Measurements from ENCODE around the gene PTGFRN. TPM values are rescaled to one million over a fixed set of nuclear protein-coding genes. Genes with fewer than 3 reads are reported as not detected.

The PTGFRN gene
- total RNA-seq, 5 donors from 2014 or later (not counting 1 experiment from before 2014, with no cell fraction given): 0.53 to 0.79 (median 0.63) TPM

DNA sequence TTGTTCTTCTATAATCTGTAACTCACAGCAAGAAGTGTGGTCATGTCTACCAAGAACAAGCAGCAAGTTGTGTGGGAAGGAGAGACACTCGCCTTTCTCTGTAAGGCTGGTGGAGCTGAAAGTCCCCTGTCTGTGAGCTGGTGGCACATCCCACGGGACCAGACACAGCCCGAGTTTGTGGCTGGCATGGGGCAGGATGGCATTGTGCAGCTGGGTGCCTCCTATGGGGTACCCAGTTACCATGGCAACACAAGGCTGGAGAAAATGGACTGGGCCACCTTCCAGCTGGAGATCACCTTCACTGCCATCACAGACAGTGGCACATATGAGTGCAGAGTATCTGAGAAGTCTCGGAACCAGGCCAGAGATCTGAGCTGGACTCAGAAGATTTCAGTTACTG lies 107.3 kb downstream of the PTGFRN start:
- no peaks in the 10 kb centered on the region for H3K27me3 Mint-ChIP-seq
- H3K36me3 Mint-ChIP-seq: peaks cover 25% of the 10 kb centered on the region
- Histone ChIP-seq H3K4me3 (ENCODE audit: control insufficient read depth in 1 of 2, extremely low read depth in 1 of 2, low read length in 1 of 2) (no peak overlapping the region), H3K9me3 (no peaks in the 10 kb centered on the region), H3K27ac (ENCODE audit: low read length) (no peak overlapping the region), H3K36me3 (ENCODE audit: control insufficient read depth in 2 of 2, extremely low read depth in 1 of 2, insufficient read depth in 1 of 2, low read length in 1 of 2) (no peaks in the 10 kb centered on the region), H3K4me1 (ENCODE audit: control insufficient read depth in 1 of 2, extremely low read depth in 1 of 2, insufficient read depth in 2 of 2, low read length in 2 of 2) (peaks cover 14 to 17% of the 10 kb centered on the region in 2 experiments), H3K27me3 (replicated peaks in 1 of 2; ENCODE audit: control insufficient read depth in 2 of 2, extremely low read depth in 1 of 2, insufficient read depth in 2 of 2, low read length in 1 of 2) (no peaks in the 10 kb centered on the region)
- H3K4me3 Mint-ChIP-seq: no peak overlapping the region
- H3K9me3 Mint-ChIP-seq: no peaks in the 10 kb centered on the region
- no peak overlapping the region for H3K27ac Mint-ChIP-seq
- peaks cover 18 to 26% (median 19%) of the 10 kb centered on the region in 3 donors for H3K4me1 Mint-ChIP-seq
- POLR2A ChIA-PET: interaction anchor here in 1 of 2 donors (0.9 kb wide), 1 partner anchor 21 kb away, joined by 3 read pairs; no protein-coding TSS in a partner anchor
- CTCF ChIA-PET: no interaction called here
- ATAC-seq (replicated peaks in 1 of 4): no peak
- 80% methylated on average over 1 of the region's 4 CpGs for WGBS (ENCODE audit: insufficient coverage)
- no peak for DNase-seq

DNA sequence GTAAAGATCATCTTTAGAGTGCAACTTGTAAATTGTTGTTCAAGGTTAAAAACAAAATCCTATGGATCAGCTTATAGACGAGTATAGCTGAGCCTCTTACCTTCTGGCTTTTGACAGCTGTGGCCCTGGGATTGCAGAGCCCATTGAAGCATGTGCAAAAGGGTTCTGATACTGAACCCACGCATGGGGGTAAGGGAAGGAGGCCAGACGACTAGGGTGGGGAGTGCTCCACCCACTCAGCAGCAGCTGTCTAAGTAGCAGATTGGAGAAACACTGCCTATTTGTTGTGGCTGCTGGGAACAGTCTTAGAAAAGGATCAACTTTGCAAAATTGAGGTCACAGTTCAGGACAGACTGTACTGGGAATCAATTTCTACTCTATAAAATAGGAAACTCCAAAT lies 107.9 kb downstream of the PTGFRN start:
- CTCF ChIA-PET: no interaction called here
- Histone ChIP-seq H3K27ac (ENCODE audit: low read length) (no peak overlapping the region), H3K4me3 (ENCODE audit: control insufficient read depth in 1 of 2, extremely low read depth in 1 of 2, low read length in 1 of 2) (no peak overlapping the region), H3K4me1 (ENCODE audit: control insufficient read depth in 1 of 2, extremely low read depth in 1 of 2, insufficient read depth in 2 of 2, low read length in 2 of 2) (peaks cover 14 to 17% of the 10 kb centered on the region in 2 experiments), H3K36me3 (ENCODE audit: control insufficient read depth in 2 of 2, extremely low read depth in 1 of 2, insufficient read depth in 1 of 2, low read length in 1 of 2) (no peaks in the 10 kb centered on the region), H3K9me3 (no peaks in the 10 kb centered on the region), H3K27me3 (replicated peaks in 1 of 2; ENCODE audit: control insufficient read depth in 2 of 2, extremely low read depth in 1 of 2, insufficient read depth in 2 of 2, low read length in 1 of 2) (no peaks in the 10 kb centered on the region)
- Mint-ChIP-seq H3K9me3 (no peaks in the 10 kb centered on the region), H3K4me1 (peaks cover 18 to 26% (median 19%) of the 10 kb centered on the region in 3 donors), H3K36me3 (peaks cover 24% of the 10 kb centered on the region), H3K4me3 (no peak overlapping the region), H3K27ac (peak overlapping the region in 1 of 2 donors; percentile 28), H3K27me3 (no peaks in the 10 kb centered on the region)
- POLR2A ChIA-PET: no interaction called here
- DNase-seq (no peak), ATAC-seq (replicated peaks in 1 of 4) (peak in 2 of 4 experiments; percentile 26 to 30)
- 25% methylated on average over 2 of the region's 3 CpGs for WGBS (ENCODE audit: insufficient coverage)

GRCh38 chr1:117020526-117021156 lies 110.9 kb downstream of the PTGFRN start:
- CTCF ChIA-PET: interaction anchor here in 1 of 2 donors (0.6 kb wide), 1 partner anchor 84 kb away, joined by 9 read pairs; no protein-coding TSS in a partner anchor
- Mint-ChIP-seq H3K4me3 (no peak overlapping the region), H3K27ac (no peak overlapping the region), H3K4me1 (peaks cover 6 to 11% (median 8%) of the 10 kb centered on the region in 3 donors), H3K9me3 (no peaks in the 10 kb centered on the region), H3K36me3 (peaks cover 28% of the 10 kb centered on the region), H3K27me3 (no peaks in the 10 kb centered on the region)
- H3K4me3 ChIP-seq (ENCODE audit: control insufficient read depth in 1 of 2, extremely low read depth in 1 of 2, low read length in 1 of 2): no peak overlapping the region
- ATAC-seq (replicated peaks in 1 of 4): no peak
- H3K9me3 ChIP-seq: no peaks in the 10 kb centered on the region
- POLR2A ChIA-PET: interaction anchor here in 1 of 2 donors (0.7 kb wide), 1 partner anchor 18 kb away, joined by 3 read pairs; no protein-coding TSS in a partner anchor
- no peaks in the 10 kb centered on the region for H3K27me3 ChIP-seq (replicated peaks in 1 of 2; ENCODE audit: control insufficient read depth in 2 of 2, extremely low read depth in 1 of 2, insufficient read depth in 2 of 2, low read length in 1 of 2)
- no CpG with 5 or more reads among the region's 1 CpG for WGBS (ENCODE audit: insufficient coverage)
- H3K27ac ChIP-seq (ENCODE audit: low read length): no peak overlapping the region
- peaks cover 0 to 1% of the 10 kb centered on the region in 2 donors for H3K36me3 ChIP-seq (ENCODE audit: control insufficient read depth in 2 of 2, extremely low read depth in 1 of 2, insufficient read depth in 1 of 2, low read length in 1 of 2)
- peaks cover 8 to 11% of the 10 kb centered on the region in 2 experiments for H3K4me1 ChIP-seq (ENCODE audit: control insufficient read depth in 1 of 2, extremely low read depth in 1 of 2, insufficient read depth in 2 of 2, low read length in 2 of 2)
- DNase-seq: no peak

DNA sequence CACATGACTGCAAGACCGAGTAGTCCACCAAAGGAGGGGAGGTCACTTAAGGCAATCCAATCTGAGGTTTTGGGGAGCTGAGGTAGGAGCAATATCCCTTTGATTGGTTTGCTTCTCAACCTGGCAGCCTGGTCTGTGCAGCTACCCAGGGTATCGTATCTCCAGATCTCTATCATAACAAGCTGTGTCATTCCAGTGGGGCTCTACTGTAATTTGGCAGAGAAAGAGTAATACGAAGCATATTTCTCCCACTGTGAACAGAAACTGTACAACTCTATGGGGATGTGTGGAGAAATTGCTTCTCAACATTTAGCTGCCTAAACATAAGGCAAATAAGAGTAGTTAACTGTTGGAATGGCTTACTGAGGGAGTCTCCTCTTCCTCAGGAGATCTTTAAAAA lies 112.4 kb downstream of the PTGFRN start:
- no CpG with 5 or more reads among the region's 3 CpGs for WGBS (ENCODE audit: insufficient coverage)
- Histone ChIP-seq H3K27me3 (replicated peaks in 1 of 2; ENCODE audit: control insufficient read depth in 2 of 2, extremely low read depth in 1 of 2, insufficient read depth in 2 of 2, low read length in 1 of 2) (no peaks in the 10 kb centered on the region), H3K4me3 (ENCODE audit: control insufficient read depth in 1 of 2, extremely low read depth in 1 of 2, low read length in 1 of 2) (no peak overlapping the region), H3K4me1 (ENCODE audit: control insufficient read depth in 1 of 2, extremely low read depth in 1 of 2, insufficient read depth in 2 of 2, low read length in 2 of 2) (peaks cover 7 to 9% of the 10 kb centered on the region in 2 experiments), H3K36me3 (ENCODE audit: control insufficient read depth in 2 of 2, extremely low read depth in 1 of 2, insufficient read depth in 1 of 2, low read length in 1 of 2) (peaks cover 0 to 7% of the 10 kb centered on the region in 2 donors), H3K9me3 (no peaks in the 10 kb centered on the region), H3K27ac (ENCODE audit: low read length) (no peak overlapping the region)
- ChIA-PET CTCF (interaction anchor here in 1 of 2 donors (0.6 kb wide), 1 partner anchor 724 kb away, joined by 3 read pairs; no protein-coding TSS in a partner anchor), POLR2A (no interaction called here)
- Mint-ChIP-seq H3K4me3 (no peak overlapping the region), H3K27ac (no peak overlapping the region), H3K36me3 (peaks cover 30% of the 10 kb centered on the region), H3K27me3 (no peaks in the 10 kb centered on the region), H3K4me1 (peaks cover 5 to 6% (median 5%) of the 10 kb centered on the region in 3 donors), H3K9me3 (no peaks in the 10 kb centered on the region)
- ATAC-seq (replicated peaks in 1 of 4): no peak
- DNase-seq: no peak

DNA sequence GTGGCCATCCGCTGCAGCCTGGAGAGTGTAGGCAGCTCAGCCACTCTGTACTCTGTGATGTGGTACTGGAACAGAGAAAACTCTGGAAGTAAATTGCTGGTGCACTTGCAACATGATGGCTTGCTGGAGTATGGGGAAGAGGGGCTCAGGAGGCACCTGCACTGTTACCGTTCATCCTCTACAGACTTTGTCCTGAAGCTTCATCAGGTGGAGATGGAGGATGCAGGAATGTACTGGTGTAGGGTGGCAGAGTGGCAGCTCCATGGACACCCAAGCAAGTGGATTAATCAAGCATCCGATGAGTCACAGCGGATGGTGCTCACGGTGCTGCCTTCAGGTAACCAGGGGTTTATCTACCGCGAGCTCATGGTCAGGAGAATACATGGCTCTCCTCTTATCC lies 115.9 kb downstream of the PTGFRN start:
- no peak for DNase-seq
- no peak for ATAC-seq (replicated peaks in 1 of 4)
- WGBS (ENCODE audit: insufficient coverage): 100% methylated on average over 7 of the region's 7 CpGs
- Mint-ChIP-seq H3K27ac (no peak overlapping the region), H3K9me3 (no peaks in the 10 kb centered on the region), H3K36me3 (peaks cover 17% of the 10 kb centered on the region), H3K4me1 (peaks cover 2 to 7% (median 5%) of the 10 kb centered on the region in 3 donors), H3K4me3 (no peak overlapping the region), H3K27me3 (no peaks in the 10 kb centered on the region)
- POLR2A ChIA-PET: no interaction called here
- Histone ChIP-seq H3K4me3 (ENCODE audit: control insufficient read depth in 1 of 2, extremely low read depth in 1 of 2, low read length in 1 of 2) (no peak overlapping the region), H3K36me3 (ENCODE audit: control insufficient read depth in 2 of 2, extremely low read depth in 1 of 2, insufficient read depth in 1 of 2, low read length in 1 of 2) (peaks cover 0 to 9% of the 10 kb centered on the region in 2 donors), H3K9me3 (no peaks in the 10 kb centered on the region), H3K27ac (ENCODE audit: low read length) (no peak overlapping the region), H3K4me1 (ENCODE audit: control insufficient read depth in 1 of 2, extremely low read depth in 1 of 2, insufficient read depth in 2 of 2, low read length in 2 of 2) (no peaks in the 10 kb centered on the region), H3K27me3 (replicated peaks in 1 of 2; ENCODE audit: control insufficient read depth in 2 of 2, extremely low read depth in 1 of 2, insufficient read depth in 2 of 2, low read length in 1 of 2) (no peaks in the 10 kb centered on the region)
- CTCF ChIA-PET: no interaction called here

- H3K4me1 Mint-ChIP-seq: peaks cover 5 to 9% (median 5%) of the 10 kb centered on the region in 3 donors
- POLR2A ChIA-PET: no interaction called here
These were observed 116.6 kb downstream of the PTGFRN start for GRCh38 chr1:117026361-117026760.

More at GRCh38 chr1:117026361-117026760, 116.6 kb downstream of the PTGFRN start:
- H3K36me3 ChIP-seq (ENCODE audit: control insufficient read depth in 2 of 2, extremely low read depth in 1 of 2, insufficient read depth in 1 of 2, low read length in 1 of 2): peaks cover 0 to 9% of the 10 kb centered on the region in 2 donors
- H3K27me3 ChIP-seq (replicated peaks in 1 of 2; ENCODE audit: control insufficient read depth in 2 of 2, extremely low read depth in 1 of 2, insufficient read depth in 2 of 2, low read length in 1 of 2): no peaks in the 10 kb centered on the region
- CTCF ChIA-PET: interaction anchor here in 1 of 2 donors (0.5 kb wide), 1 partner anchor 165 kb away, joined by 3 read pairs; no protein-coding TSS in a partner anchor
- no peak overlapping the region for H3K4me3 Mint-ChIP-seq
- ATAC-seq (replicated peaks in 1 of 4) (no peak), DNase-seq (no peak)
- peaks cover 10% of the 10 kb centered on the region for H3K36me3 Mint-ChIP-seq
- H3K4me3 ChIP-seq (ENCODE audit: control insufficient read depth in 1 of 2, extremely low read depth in 1 of 2, low read length in 1 of 2): no peak overlapping the region
- no peaks in the 10 kb centered on the region for H3K4me1 ChIP-seq (ENCODE audit: control insufficient read depth in 1 of 2, extremely low read depth in 1 of 2, insufficient read depth in 2 of 2, low read length in 2 of 2)
- H3K27ac ChIP-seq (ENCODE audit: low read length): no peak overlapping the region
- WGBS (ENCODE audit: insufficient coverage): no CpG with 5 or more reads among the region's 6 CpGs
- no peak overlapping the region for H3K27ac Mint-ChIP-seq
- H3K9me3 Mint-ChIP-seq: no peaks in the 10 kb centered on the region
- no peaks in the 10 kb centered on the region for H3K9me3 ChIP-seq
- H3K27me3 Mint-ChIP-seq: no peaks in the 10 kb centered on the region

All from T-cell (primary cell).